Measurements from ENCODE around the gene RANBP3L.
"Not testable (repeated sequence)": the region's sequence is repeated elsewhere in the genome, so short reads cannot be mapped to it uniquely, and the experiment has no call there.

Gene RANBP3L

GRCh38 chr5:36297653-36298052, 4.0 kb downstream of the RANBP3L start:
- Histone ChIP-seq H3K27ac (no peak overlapping the region), H3K4me3 (no peak overlapping the region)

GRCh38 chr5:36285837-36286615, 15.7 kb downstream of the RANBP3L start:
- Histone ChIP-seq H3K4me3 (no peak overlapping the region), H3K27ac (no peak overlapping the region)

GRCh38 chr5:36283775-36284174, 17.9 kb downstream of the RANBP3L start:
- H3K4me3 ChIP-seq: not testable (repeated sequence)

DNA sequence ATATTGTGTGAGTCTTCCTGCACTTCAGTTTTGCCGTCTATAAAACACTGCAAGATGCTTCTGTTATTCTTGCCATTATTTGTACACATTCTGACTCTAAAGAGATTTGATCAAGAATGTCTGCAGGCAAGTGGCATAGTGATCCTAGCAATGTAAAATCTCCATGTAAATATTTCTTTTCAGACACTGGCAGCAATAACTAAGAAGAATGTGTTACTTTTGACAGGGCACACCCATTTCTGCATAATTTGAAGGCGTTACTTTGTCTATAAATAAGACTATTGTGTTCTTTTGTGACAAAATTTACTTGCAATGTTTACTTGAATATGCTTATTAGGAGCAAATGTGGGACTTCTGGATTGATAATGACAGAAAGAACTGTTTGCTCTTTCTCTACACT, 20.1 kb downstream of the RANBP3L start:
- Histone ChIP-seq H3K4me3 (no peak overlapping the region), H3K27ac (no peak overlapping the region)

More at GRCh38 chr5:36283775-36284174, 17.9 kb downstream of the RANBP3L start:
- not testable (repeated sequence) for H3K27ac ChIP-seq

DNA sequence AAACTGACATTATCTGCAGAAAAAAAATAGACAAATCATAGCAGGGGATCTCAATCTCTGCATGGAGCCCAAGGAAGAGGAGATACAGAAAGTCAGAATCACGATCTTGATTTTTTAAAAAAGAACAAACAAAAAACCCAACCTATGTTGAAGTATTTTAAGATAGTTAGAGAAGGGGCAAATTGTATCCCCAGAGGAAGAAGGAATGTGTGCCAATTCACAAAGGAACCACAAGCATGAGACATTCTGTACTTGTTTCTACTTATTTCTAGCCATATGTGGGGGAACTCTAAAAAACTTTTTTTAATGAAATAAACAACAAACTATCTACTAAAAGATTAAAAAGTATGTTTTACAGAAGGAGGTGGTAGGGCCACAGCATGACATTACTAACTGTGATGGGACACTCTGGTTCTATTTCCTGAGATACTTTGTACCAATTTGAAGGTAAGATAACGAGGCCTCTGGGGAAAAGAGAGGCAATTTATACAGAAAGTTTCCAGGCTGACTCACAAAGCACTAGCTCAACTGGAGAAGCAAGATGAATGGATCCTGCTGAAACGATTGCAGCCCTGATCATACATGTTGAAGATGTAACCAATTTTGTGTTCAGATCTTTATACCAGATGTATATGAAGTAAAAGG, 22.5 kb downstream of the RANBP3L start:
- peak overlapping the region in 4 of 21 experiments; percentile 1 to 73 (median 62) for H3K27ac ChIP-seq

DNA sequence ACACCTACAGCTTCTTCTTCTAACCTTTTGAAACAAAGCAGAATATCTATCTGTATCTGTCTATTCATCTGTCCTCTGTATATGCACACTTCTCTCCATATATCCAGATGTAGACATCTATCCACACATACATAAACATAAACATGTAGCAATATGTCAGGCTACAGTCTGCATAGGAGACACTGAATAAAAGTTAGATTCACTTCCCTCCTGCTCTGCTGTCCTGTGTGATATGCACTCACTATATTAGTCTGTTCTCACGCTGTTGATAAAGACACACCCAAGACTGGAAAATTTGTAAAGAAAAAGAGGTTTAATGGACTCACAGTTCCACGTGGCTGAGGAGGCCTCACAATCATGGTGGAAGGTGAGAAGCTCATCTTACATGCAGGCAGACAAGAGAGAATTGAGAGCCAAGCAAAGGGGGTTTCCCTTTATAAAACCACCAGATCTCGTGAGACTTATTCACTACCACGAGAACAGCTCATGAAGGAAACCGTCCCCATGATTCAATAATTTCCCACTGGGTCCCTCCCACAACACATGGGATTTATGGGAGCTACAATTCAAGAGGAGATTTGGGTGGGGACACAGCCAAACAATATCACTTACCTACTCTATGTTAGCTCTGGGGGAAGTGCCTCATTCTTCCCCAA, 24.1 kb downstream of the RANBP3L start:
- Histone ChIP-seq H3K4me3 (no peak overlapping the region), H3K27ac (peak overlapping the region in 1 of 21 experiments; percentile 30)

More for the DNA sequence above, 22.5 kb downstream of the RANBP3L start:
- H3K4me3 ChIP-seq: no peak overlapping the region

DNA sequence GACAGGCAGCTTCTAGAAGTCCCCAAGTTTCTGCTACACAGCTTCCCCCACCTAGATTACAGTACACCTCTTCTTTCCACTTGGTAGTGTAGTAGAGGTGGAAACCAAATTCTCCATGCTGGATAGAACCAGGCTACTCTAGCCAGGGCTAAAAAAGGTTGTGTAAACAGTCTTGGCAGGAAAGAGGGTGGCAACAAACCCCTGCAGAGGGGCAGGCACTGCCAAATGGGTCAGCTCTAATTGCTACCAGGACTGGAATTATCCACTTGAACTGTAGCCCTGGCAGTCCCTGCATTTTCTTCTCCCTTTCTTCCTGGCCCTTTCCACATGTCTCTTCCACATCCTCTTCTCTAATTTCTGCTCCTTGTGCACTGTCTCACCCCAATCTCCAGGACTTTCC, 24.8 kb downstream of the RANBP3L start:
- Histone ChIP-seq H3K27ac (no peak overlapping the region), H3K4me3 (no peak overlapping the region)

- peak overlapping the region in 4 of 21 experiments; percentile 14 to 29 (median 26) for H3K27ac ChIP-seq
Measured at GRCh38 chr5:36273809-36274526, 27.7 kb downstream of the RANBP3L start.

DNA sequence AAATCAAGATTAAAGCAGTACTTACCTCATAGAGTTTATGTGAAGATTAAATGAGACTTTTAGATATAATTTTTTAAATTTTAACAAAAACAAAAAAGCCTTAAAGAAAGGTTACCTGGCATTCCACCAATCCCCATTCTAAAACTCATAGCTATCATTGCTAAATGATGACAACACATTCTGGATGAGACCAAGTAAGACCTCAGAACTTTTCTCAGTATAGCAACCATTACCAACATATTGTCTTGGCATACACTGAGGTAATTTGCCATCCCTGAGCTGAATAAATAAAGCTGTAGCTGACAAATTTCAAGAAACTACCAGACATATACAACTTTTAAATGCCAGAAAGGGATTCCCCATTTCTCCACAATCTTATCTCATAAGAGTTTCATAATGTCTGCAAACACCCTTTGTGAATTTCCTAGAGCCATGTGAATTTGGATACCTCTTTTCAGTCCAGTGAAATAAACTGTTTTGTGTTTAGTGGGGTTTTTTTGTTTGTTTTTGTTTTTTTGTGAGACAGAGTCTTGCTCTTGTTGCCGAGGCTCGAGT, 29.5 kb downstream of the RANBP3L start:
- Histone ChIP-seq H3K4me3 (no peak overlapping the region), H3K27ac (no peak overlapping the region)

More at GRCh38 chr5:36273809-36274526, 27.7 kb downstream of the RANBP3L start:
- no peak overlapping the region for H3K4me3 ChIP-seq

- no peak overlapping the region for H3K27ac ChIP-seq
- H3K4me3 ChIP-seq: no peak overlapping the region
Measured at GRCh38 chr5:36270876-36271575, 30.7 kb downstream of the RANBP3L start.

DNA sequence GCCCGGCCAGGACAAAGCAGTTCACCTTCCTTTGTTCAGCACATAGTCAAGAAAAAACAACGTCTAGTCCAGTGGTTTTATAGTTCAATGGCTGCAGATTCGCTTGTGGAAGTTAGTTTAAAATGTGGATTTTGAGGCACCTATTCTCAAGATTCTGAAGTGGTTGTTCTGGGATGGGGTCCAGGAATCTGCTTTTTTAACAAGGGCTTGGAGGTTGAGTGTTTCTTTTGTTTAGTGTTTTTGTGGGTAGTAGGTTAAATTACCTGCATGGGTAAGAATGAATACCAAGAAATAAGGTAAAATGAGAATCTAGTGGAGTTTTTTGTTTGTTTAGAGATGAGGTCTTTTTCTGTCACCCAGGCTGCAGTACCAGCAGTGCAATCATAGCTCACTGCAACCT, 31.5 kb downstream of the RANBP3L start:
- Histone ChIP-seq H3K4me3 (no peak overlapping the region), H3K27ac (no peak overlapping the region)

DNA sequence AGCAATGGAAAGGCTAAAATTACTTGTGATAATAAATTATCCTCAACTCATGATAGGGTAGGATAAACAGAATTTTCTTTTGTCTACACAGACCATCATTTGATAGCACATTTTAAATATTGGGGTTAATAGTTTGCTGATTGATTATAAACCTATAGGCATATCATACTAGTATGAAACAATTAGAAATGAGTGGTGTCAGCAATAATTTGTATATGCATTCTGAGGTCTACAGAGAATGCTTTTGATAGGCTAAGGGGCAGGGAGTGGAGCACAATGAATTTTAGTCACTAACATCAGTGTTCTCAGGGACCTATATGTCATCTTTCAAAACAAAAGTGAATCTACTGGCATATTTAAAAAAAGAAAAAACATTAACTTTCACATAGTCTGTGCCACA, 32.2 kb downstream of the RANBP3L start:
- no peak overlapping the region for H3K27ac ChIP-seq

GRCh38 chr5:36267905-36268304, 33.8 kb downstream of the RANBP3L start:
- H3K4me3 ChIP-seq: no peak overlapping the region
- no peak overlapping the region for H3K27ac ChIP-seq

More for the DNA sequence above, 32.2 kb downstream of the RANBP3L start:
- H3K4me3 ChIP-seq: no peak overlapping the region

- Histone ChIP-seq H3K4me3 (no peak overlapping the region), H3K27ac (no peak overlapping the region)
Measured at GRCh38 chr5:36264202-36264760, 37.4 kb downstream of the RANBP3L start.

GRCh38 chr5:36261186-36261585, 40.5 kb downstream of the RANBP3L start:
- Histone ChIP-seq H3K27ac (no peak overlapping the region), H3K4me3 (no peak overlapping the region)

GRCh38 chr5:36253575-36253974, 48.1 kb downstream of the RANBP3L start:
- no peak overlapping the region for H3K27ac ChIP-seq
- no peak overlapping the region for H3K4me3 ChIP-seq

DNA sequence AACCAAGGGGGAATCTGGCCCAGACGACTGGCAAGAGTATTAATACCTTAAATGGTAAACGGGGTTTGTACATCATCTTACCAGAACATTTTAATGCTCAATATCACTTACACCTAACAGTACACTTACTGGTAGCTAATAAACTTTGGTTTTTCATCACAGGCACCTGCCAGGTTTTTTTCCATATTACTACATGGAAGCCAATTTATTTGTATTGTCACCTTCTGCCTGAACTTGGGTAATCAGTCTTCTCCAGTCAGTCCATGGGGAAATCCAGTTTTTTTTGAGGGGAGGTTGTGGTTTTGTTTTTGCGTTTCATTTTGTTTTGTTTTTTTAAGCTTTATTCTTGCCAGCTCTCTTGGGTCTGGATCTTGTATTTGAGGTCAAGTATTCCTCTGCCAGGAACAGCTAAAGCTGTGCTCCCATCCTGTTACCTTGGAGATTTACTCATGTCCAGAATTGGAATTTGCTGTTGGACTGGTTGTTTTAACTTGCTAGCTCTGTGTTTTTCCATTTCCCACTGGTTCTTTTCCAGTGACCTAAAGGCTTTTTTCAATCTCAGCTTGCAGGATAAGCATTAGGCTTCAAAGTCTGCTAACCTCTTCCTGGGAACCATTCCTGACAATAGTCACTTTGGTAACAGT, 48.9 kb downstream of the RANBP3L start:
- Histone ChIP-seq H3K4me3 (no peak overlapping the region), H3K27ac (no peak overlapping the region)

- Histone ChIP-seq H3K4me3 (no peak overlapping the region), H3K27ac (no peak overlapping the region)
Measured at GRCh38 chr5:36251218-36251617, 50.5 kb downstream of the RANBP3L start.

Measured in skin epidermis (tissue), 12 donors.